Erythroblast (primary cell): Measurements from ENCODE around the gene IL2RG.

Experiments
- DNase-seq, 2 experiments: peaks; one replicate each; lab custom pipeline; 2025; lab: John Stamatoyannopoulos, UW
- GATA1 ChIP-seq: IDR thresholded peaks from 2 replicates; pipeline ENCODE4 v1.6.1; 2011; ENCODE audit warnings: low read depth, mild to moderate bottlenecking, control low read depth, low read length, moderate library complexity
- POLR2A ChIP-seq: IDR thresholded peaks from 2 replicates; pipeline ENCODE4 v1.6.1; 2011; ENCODE audit warnings: mild to moderate bottlenecking, low read length

IL2RG gene

DNA sequence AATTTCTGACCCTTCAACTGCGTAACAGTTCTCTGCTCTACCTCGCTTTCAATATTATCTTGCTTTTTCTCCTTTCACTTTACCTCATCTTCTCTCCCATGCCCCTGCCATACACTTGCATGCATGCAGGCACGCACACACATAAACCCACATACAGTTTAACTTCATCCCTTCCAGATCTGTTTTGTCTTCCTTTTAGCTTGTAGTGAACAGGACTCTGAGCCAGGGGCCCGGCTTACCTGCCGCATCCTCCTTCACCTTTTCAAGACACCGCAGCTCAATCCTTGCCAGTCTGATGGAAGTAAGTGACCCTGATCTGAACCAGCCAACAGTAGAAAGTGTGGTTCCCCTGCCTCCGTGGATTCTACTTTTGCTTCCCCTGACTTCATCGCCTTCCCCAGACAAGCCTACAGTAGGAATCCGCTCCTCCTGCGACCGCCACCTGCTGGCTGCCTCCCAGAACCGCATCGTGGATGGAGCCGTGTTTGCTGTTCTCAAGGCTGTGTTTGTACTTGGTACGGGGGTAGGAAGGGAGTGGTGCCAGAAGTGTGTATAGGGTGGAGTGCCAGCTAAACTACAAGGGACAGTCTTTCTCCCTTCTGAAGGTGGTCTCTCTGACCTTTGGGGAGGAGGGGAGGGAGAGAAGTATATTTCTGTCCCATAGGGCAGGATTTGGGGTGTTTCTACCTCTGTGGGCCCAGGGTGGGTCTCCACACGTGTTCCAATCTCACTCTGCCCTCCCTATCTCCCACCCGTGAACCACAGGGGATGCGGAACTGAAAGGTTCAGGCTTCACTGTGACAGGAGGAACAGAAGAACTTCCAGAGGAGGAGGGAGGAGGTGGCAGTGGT, 17.8 kb upstream of the IL2RG start:
- TF ChIP-seq GATA1 (no peak), POLR2A (no peak)
- DNase-seq = peak; percentile 77 to 84

- no peak for DNase-seq
- TF ChIP-seq POLR2A = no peak
- TF ChIP-seq GATA1 = no peak
Measured at GRCh38 chrX:71128166-71128833, 16.9 kb upstream of the IL2RG start.

- TF ChIP-seq GATA1 (no peak), POLR2A (no peak)
- peak; percentile 37 to 51 for DNase-seq
Measured at GRCh38 chrX:71118985-71119535, 7.7 kb upstream of the IL2RG start.

DNA sequence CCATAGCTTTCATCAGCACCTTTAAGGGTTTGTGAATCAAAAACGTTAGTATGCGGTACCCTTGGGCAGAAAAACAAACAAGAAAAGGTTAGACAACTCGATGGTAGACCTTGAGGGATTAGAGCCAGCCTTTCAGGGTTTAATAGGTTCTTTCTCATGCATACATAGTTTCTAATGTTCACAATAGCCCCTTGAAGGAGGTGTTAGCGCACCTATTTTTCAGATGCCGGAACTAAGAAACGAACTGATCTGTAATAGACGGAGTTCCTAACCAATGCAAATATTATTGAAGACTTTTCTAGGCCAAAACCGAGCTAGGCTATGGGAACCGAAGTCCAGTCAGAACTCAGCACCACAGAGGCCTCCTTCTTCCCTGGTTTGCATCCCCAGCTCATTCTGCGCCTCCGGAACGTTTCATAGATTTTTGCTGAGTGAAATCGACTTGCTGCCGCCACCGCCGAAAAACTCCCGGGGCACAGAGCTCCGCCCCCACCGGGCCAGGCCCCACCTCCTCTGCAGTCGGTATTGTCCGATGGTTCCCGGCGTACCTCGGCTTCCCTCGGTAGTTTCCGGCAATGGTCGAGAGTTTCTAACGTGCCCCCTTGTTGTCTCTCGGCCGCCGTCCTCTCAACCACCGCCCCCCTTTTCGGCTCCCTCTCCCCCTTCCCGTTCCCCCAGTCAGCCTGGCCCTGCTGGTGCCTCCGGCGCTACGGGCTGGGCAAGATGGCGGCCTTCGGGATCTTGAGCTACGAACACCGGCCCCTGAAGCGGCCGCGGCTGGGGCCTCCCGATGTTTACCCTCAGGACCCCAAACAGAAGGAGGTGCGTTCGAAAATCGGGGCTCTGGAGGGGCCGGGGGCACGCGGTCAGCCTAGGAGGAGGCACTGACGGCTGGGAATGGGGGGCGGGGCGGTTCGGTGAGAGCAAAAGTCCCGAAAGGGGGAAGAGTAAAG, 6.9 kb upstream of the IL2RG start, which contains the start of gene MED12:
MED12 (plus strand) TSS at position 565 of the 953 bp plus-strand sequence; CDS start at position 724, 159 bp downstream.
- TF ChIP-seq GATA1 (no peak), POLR2A (peak; percentile 73)
- peak; percentile 83 to 84 for DNase-seq

GRCh38 chrX:71117358-71117757, 6.0 kb upstream of the IL2RG start:
- no peak for DNase-seq
- TF ChIP-seq GATA1 = no peak
- TF ChIP-seq POLR2A = no peak

GRCh38 chrX:71111921-71112431, 599 bp upstream of the IL2RG start:
- no peak for DNase-seq
- peak; percentile 10 for TF ChIP-seq POLR2A
- no peak for TF ChIP-seq GATA1

GRCh38 chrX:71109051-71109450, 2.3 kb downstream of the IL2RG start:
- no peak for TF ChIP-seq POLR2A
- no peak for TF ChIP-seq GATA1
- DNase-seq = no peak

GRCh38 chrX:71107762-71108360, 3.5 kb downstream of the IL2RG start:
- peak; percentile 47 to 71 for DNase-seq

DNA sequence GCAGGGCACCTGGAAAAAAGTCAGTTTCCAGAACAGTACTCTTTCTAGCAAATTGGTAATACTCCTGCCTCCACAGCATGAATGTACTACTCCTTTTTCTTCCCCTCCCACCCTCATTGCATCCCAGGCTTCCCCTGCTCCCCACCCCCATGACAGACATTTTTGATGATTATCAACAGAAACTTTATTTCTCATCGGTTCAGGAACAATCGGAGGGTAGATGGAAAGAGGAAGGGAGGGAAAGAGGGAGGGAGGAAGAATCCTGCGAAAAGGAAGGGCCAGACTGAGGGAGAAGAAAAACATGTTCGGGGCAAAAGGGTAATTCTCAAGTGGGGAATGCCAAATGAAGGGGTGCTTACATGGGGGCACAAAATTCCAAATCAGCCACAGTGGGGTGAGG, 4.1 kb downstream of the IL2RG start:
- no peak for TF ChIP-seq GATA1
- no peak for TF ChIP-seq POLR2A
- DNase-seq = no peak

More at GRCh38 chrX:71107762-71108360, 3.5 kb downstream of the IL2RG start:
- no peak for TF ChIP-seq GATA1
- TF ChIP-seq POLR2A = no peak

DNA sequence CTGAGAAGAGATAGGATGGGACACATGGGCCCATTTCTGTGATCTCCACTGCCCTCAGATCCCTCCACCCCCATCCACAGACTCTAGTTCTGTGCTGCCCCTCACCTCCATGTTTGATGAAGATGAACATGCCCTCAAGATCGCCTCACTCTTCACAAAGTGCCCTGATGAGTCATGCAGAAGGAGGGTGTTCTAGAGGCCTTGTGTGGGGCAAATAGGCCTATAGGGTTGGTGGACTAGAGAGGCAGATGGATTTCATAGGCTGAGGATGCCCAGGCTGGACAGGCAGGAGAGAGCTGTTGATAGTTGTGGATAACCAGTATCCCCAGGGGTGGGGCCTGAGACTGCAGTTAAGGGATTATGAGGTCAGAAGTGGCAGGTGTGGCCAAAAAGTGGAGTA, 5.0 kb downstream of the IL2RG start, which contains the start of gene CXorf65:
CXorf65 (minus strand) TSS at position 314 of the 400 bp plus-strand sequence; CDS start at position 130, 184 bp downstream.
- DNase-seq = peak; percentile 62 to 66
- TF ChIP-seq POLR2A = peak; percentile 34
- TF ChIP-seq GATA1 = no peak

DNA sequence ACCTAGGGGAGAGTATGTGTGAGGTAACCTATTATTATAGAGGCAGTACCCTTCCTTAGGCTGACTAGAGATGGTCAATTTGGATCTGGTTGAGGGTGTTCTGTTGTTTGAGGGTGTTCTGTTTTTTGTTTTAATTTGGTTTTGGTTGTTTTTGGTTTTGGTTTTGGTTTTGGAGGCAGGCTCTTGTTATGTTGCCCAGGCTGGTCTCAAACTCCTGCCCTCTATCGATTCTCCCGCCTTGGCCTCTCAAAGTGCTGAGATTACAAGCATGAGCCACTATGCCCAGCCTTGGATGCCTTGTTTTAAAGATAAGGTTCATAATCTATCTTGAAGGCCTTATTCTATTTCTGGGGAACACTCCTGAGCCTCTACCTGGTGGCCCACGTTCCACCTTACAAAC, 5.7 kb downstream of the IL2RG start:
- DNase-seq = peak; percentile 12 to 39
- TF ChIP-seq GATA1 (no peak), POLR2A (no peak)
